ENCODE measurements around the gene IL1R2. TPM values are rescaled to one million over a fixed set of nuclear protein-coding genes. Genes with fewer than 3 reads are reported as not detected.

IL1R2 gene
- total and polyA plus RNA-seq, 2 experiments from 2014 or later = 0.22 to 1.2 TPM

DNA sequence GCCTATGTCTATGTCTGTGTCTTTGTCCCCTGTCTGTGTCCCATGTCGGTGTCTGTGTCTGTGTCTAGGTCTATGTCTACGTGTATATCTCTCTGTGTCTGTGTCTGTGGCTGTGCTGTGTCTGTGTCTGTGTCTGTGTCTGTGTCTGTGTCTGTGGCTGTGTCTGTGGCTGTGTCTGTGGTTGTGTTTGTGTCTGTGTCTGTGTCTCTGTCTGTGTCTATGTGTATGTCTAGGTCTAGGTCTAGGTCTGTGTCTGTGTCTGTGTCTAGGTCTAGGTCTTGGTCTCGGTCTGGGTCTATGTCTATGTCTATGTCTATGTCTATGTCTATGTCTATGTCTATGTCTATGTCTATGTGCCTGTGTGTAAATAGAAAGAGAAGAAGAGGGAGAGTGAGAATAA is 11.9 kb downstream of the IL1R2 start:
- WGBS, 2 experiments (ENCODE audit: low coverage in 1 of 2, low lambda C conversion rate in 2 of 2, missing lambda C conversion rate in 2 of 2) = 94 to 96% methylated on average over 3 of the region's 3 CpGs
- H4K20me1 ChIP-seq (ENCODE audit: insufficient read depth) = no peaks in the 10 kb centered on the region
- DNase-seq = no peak
- no peak overlapping the region for H2AFZ ChIP-seq
- H3K4me1 ChIP-seq (ENCODE audit: insufficient read depth) = no peaks in the 10 kb centered on the region
- no peak for TF ChIP-seq EZH2 (IDR thresholded peaks at IDR 0.05; ENCODE audit: insufficient read depth, poor library complexity, severe bottlenecking)
- TF ChIP-seq EZH2phosphoT487 (IDR thresholded peaks at IDR 0.05; ENCODE audit: insufficient read depth, low read depth) = no peak
- no peaks in the 10 kb centered on the region for H3K36me3 ChIP-seq (ENCODE audit: low read depth)
- H3K4me2 ChIP-seq (ENCODE audit: unreplicated experiment) = no peak overlapping the region
- no peak overlapping the region for H3K27ac ChIP-seq
- H3K9me2 ChIP-seq (ENCODE audit: insufficient read depth) = no peaks in the 10 kb centered on the region
- no peaks in the 10 kb centered on the region for H3K9me3 ChIP-seq (ENCODE audit: low read depth)
- no peaks in the 10 kb centered on the region for H3F3A ChIP-seq (ENCODE audit: insufficient read depth)
- H3K4me3 ChIP-seq = no peak overlapping the region
- no peaks in the 10 kb centered on the region for H3K79me2 ChIP-seq (ENCODE audit: insufficient read depth)
- H3K27me3 ChIP-seq (replicated peaks; ENCODE audit: insufficient read depth) = no peaks in the 10 kb centered on the region
- H3K9ac ChIP-seq = no peak overlapping the region
- in situ Hi-C loops (cut with MboI) = loop anchor here (25.0 kb wide), 1 partner anchor 434 kb away; no protein-coding TSS in a partner anchor

GRCh38 chr2:102004581-102004980 is 12.8 kb downstream of the IL1R2 start:
- Histone ChIP-seq H3K36me3 (ENCODE audit: low read depth) (no peaks in the 10 kb centered on the region), H3K27me3 (replicated peaks; ENCODE audit: insufficient read depth) (no peaks in the 10 kb centered on the region), H3K79me2 (ENCODE audit: insufficient read depth) (no peaks in the 10 kb centered on the region), H3K27ac (no peak overlapping the region), H3K4me3 (no peak overlapping the region), H3K9me3 (ENCODE audit: low read depth) (no peaks in the 10 kb centered on the region), H3K9me2 (ENCODE audit: insufficient read depth) (no peaks in the 10 kb centered on the region), H3K4me2 (ENCODE audit: unreplicated experiment) (no peak overlapping the region), H3K9ac (no peak overlapping the region), H2AFZ (no peak overlapping the region), H3F3A (ENCODE audit: insufficient read depth) (no peaks in the 10 kb centered on the region), H4K20me1 (ENCODE audit: insufficient read depth) (no peaks in the 10 kb centered on the region), H3K4me1 (ENCODE audit: insufficient read depth) (no peaks in the 10 kb centered on the region)
- in situ Hi-C loops (cut with MboI) = loop anchor here (25.0 kb wide), 1 partner anchor 433 kb away; no protein-coding TSS in a partner anchor
- DNase-seq = no peak
- TF ChIP-seq EZH2phosphoT487 (IDR thresholded peaks at IDR 0.05; ENCODE audit: insufficient read depth, low read depth) (no peak), EZH2 (IDR thresholded peaks at IDR 0.05; ENCODE audit: insufficient read depth, poor library complexity, severe bottlenecking) (no peak)
- WGBS, 2 experiments (ENCODE audit: low coverage in 1 of 2, low lambda C conversion rate in 2 of 2, missing lambda C conversion rate in 2 of 2) = 55 to 59% methylated on average over 2 of the region's 2 CpGs

- H3F3A ChIP-seq (ENCODE audit: insufficient read depth) = no peaks in the 10 kb centered on the region
- no peaks in the 10 kb centered on the region for H3K27me3 ChIP-seq (replicated peaks; ENCODE audit: insufficient read depth)
- no peaks in the 10 kb centered on the region for H4K20me1 ChIP-seq (ENCODE audit: insufficient read depth)
- H3K9me2 ChIP-seq (ENCODE audit: insufficient read depth) = no peaks in the 10 kb centered on the region
- H3K4me1 ChIP-seq (ENCODE audit: insufficient read depth) = no peaks in the 10 kb centered on the region
- 88 to 90% methylated on average over 4 of the region's 4 CpGs for WGBS, 2 experiments (ENCODE audit: low coverage in 1 of 2, low lambda C conversion rate in 2 of 2, missing lambda C conversion rate in 2 of 2)
- H3K27ac ChIP-seq = no peak overlapping the region
- H3K4me3 ChIP-seq = no peak overlapping the region
- no peak overlapping the region for H2AFZ ChIP-seq
- no peak overlapping the region for H3K4me2 ChIP-seq (ENCODE audit: unreplicated experiment)
- no peak for DNase-seq
- TF ChIP-seq EZH2 (IDR thresholded peaks at IDR 0.05; ENCODE audit: insufficient read depth, poor library complexity, severe bottlenecking) (no peak), EZH2phosphoT487 (IDR thresholded peaks at IDR 0.05; ENCODE audit: insufficient read depth, low read depth) (no peak)
- no peak overlapping the region for H3K9ac ChIP-seq
- no peaks in the 10 kb centered on the region for H3K79me2 ChIP-seq (ENCODE audit: insufficient read depth)
- H3K36me3 ChIP-seq (ENCODE audit: low read depth) = no peaks in the 10 kb centered on the region
- in situ Hi-C loops (cut with MboI) = loop anchor here (25.0 kb wide), 1 partner anchor 432 kb away; no protein-coding TSS in a partner anchor
- no peaks in the 10 kb centered on the region for H3K9me3 ChIP-seq (ENCODE audit: low read depth)
These were observed 13.7 kb downstream of the IL1R2 start for GRCh38 chr2:102005449-102005848.

GRCh38 chr2:102005989-102006885 is 14.5 kb downstream of the IL1R2 start:
- in situ Hi-C loops (cut with MboI) = loop anchor here (25.0 kb wide), 1 partner anchor 431 kb away; no protein-coding TSS in a partner anchor
- TF ChIP-seq EZH2 (IDR thresholded peaks at IDR 0.05; ENCODE audit: insufficient read depth, poor library complexity, severe bottlenecking) = no peak
- no peak for TF ChIP-seq EZH2phosphoT487 (IDR thresholded peaks at IDR 0.05; ENCODE audit: insufficient read depth, low read depth)
- Histone ChIP-seq H3K27ac (no peak overlapping the region), H3K36me3 (ENCODE audit: low read depth) (no peaks in the 10 kb centered on the region), H2AFZ (peak overlapping the region; percentile 19; the same call in 1 of the 2 replicates), H3K79me2 (ENCODE audit: insufficient read depth) (no peaks in the 10 kb centered on the region), H3K9me2 (ENCODE audit: insufficient read depth) (no peaks in the 10 kb centered on the region), H4K20me1 (ENCODE audit: insufficient read depth) (no peaks in the 10 kb centered on the region), H3F3A (ENCODE audit: insufficient read depth) (no peaks in the 10 kb centered on the region), H3K4me2 (ENCODE audit: unreplicated experiment) (no peak overlapping the region), H3K9me3 (ENCODE audit: low read depth) (no peaks in the 10 kb centered on the region), H3K27me3 (replicated peaks; ENCODE audit: insufficient read depth) (no peaks in the 10 kb centered on the region), H3K4me3 (no peak overlapping the region), H3K9ac (no peak overlapping the region), H3K4me1 (ENCODE audit: insufficient read depth) (no peaks in the 10 kb centered on the region)
- 68 to 69% methylated on average over 15 of the region's 15 CpGs for WGBS, 2 experiments (ENCODE audit: low coverage in 1 of 2, low lambda C conversion rate in 2 of 2, missing lambda C conversion rate in 2 of 2)
- DNase-seq = peak; percentile 72
